H1 (cell line): Measurements from ENCODE around the gene UBA5. TPM values are rescaled to one million over a fixed set of nuclear protein-coding genes. Genes with fewer than 3 reads are reported as not detected.

Experiments
- CTCF ChIA-PET: fragments of 300-600 bp; sonication (Branson Sonifier 250); formaldehyde crosslinking; loops from one replicate; lab custom pipeline; 2021; ENCODE audit not compliant: partially characterized antibody; lab: Charles Lee
- POLR2A ChIA-PET: fragments of 300-600 bp; sonication (Branson Sonifier 250); formaldehyde crosslinking; loops from one replicate; lab custom pipeline; 2021; ENCODE audit warnings: inconsistent platforms; ENCODE audit not compliant: partially characterized antibody; lab: Charles Lee
- DNase-seq, 2 experiments: peaks; one replicate each; pipeline versions ENCODE4 v3.0.0 to v3.0.0-alpha.2; 2010 to 2022; ENCODE audit warnings: low spot score in 2 of 2, low read depth in 1 of 2, mixed read lengths in 1 of 2
- FAIRE-seq: peaks from 2 replicates; lab custom pipeline; 2011; peaks lifted over from hg19 to GRCh38; lab: Jason Lieb, UNC
- H2AFZ ChIP-seq: 2 replicates; pipeline ENCODE4 v1.8.1; 2012; ENCODE audit warnings: low read length, inconsistent platforms
- H2AK5ac ChIP-seq: 2 replicates; pipeline ENCODE4 v1.6.1; 2013; ENCODE audit warnings: low read depth, low read length
- H2BK120ac ChIP-seq: replicated peaks from 2 replicates; pipeline ENCODE3; 2013; ENCODE audit warnings: low read depth, low read length, inconsistent platforms
- H2BK12ac ChIP-seq: 2 replicates; pipeline ENCODE4 v1.6.1; 2013; ENCODE audit warnings: low read depth, low read length
- H2BK15ac ChIP-seq: 2 replicates; pipeline ENCODE4 v1.6.1; 2013; ENCODE audit warnings: low read length
- H2BK20ac ChIP-seq: 2 replicates; pipeline ENCODE4 v1.6.1; 2013; ENCODE audit warnings: low read length
- H2BK5ac ChIP-seq: 2 replicates; pipeline ENCODE4 v1.6.1; 2013; ENCODE audit warnings: low read depth, low read length
- H3K14ac ChIP-seq: 2 replicates; pipeline ENCODE4 v1.6.1; 2013; ENCODE audit warnings: inconsistent platforms; ENCODE audit not compliant: insufficient read length
- H3K18ac ChIP-seq: 2 replicates; pipeline ENCODE4 v1.6.1; 2013; ENCODE audit warnings: low read length; ENCODE audit errors: extremely low read depth
- H3K23ac ChIP-seq: 2 replicates; pipeline ENCODE4 v1.6.1; 2013; ENCODE audit warnings: inconsistent platforms; ENCODE audit not compliant: insufficient read length
- H3K23me2 ChIP-seq: 2 replicates; pipeline ENCODE4 v1.6.1; 2013; ENCODE audit warnings: low read depth, low read length
- H3K27ac ChIP-seq: 2 replicates; pipeline ENCODE4 v1.6.1; 2011; ENCODE audit warnings: low read depth, low read length, inconsistent platforms
- H3K27me3 ChIP-seq, 4 experiments: replicated peaks in 1 of 4; 1 replicate in 1 of 4; 2 replicates in 3 of 4; pipeline versions ENCODE4 v1.6.1 to v1.8.1; 2011 to 2013; ENCODE audit warnings: low read length in 3 of 4, mild to moderate bottlenecking in 3 of 4, inconsistent platforms in 2 of 4, mixed read lengths in 2 of 4, moderate library complexity in 1 of 4; ENCODE audit not compliant: control insufficient read depth in 3 of 4, insufficient read depth in 3 of 4; ENCODE audit errors: extremely low read depth in 1 of 4
- H3K36me3 ChIP-seq, 4 experiments: 2 replicates each; pipeline versions ENCODE4 v1.6.1 to v1.8.1; 2011 to 2013; ENCODE audit warnings: mild to moderate bottlenecking in 4 of 4, low read length in 3 of 4, moderate library complexity in 2 of 4, control low read depth in 1 of 4, inconsistent platforms in 1 of 4; ENCODE audit not compliant: insufficient read depth in 4 of 4, control insufficient read depth in 2 of 4
- H3K4ac ChIP-seq: replicated peaks from 2 replicates; pipeline ENCODE3; 2013; ENCODE audit warnings: low read length, low read depth, mixed read lengths, inconsistent platforms; ENCODE audit not compliant: insufficient read length
- H3K4me1 ChIP-seq, 4 experiments: replicated peaks in 1 of 4; 1 replicate in 1 of 4; 2 replicates in 3 of 4; pipeline versions ENCODE4 v1.6.1 to v1.8.1; 2011 to 2013; ENCODE audit warnings: low read length in 3 of 4, inconsistent platforms in 2 of 4, mixed read lengths in 1 of 4; ENCODE audit not compliant: insufficient read depth in 4 of 4, control insufficient read depth in 3 of 4
- H3K4me2 ChIP-seq, 2 experiments: 2 replicates each; pipeline versions ENCODE4 v1.6.1 to v1.8.1; 2011 to 2013; ENCODE audit warnings: low read depth in 2 of 2, low read length in 2 of 2, control low read depth in 1 of 2, inconsistent platforms in 1 of 2, mild to moderate bottlenecking in 1 of 2; ENCODE audit not compliant: insufficient read depth in 1 of 2
- H3K4me3 ChIP-seq, 4 experiments: fragments of 200-600, 300-600 bp in 1 of 4; sonication (generic), shearing (Covaris generic), sonication (Bioruptor Twin) in 1 of 4; 2 replicates each; pipeline versions ENCODE4 v1.5.1 to v1.8.1; 2011 to 2016; ENCODE audit warnings: low read length in 4 of 4, low read depth in 3 of 4, control low read depth in 2 of 4, inconsistent platforms in 2 of 4, mild to moderate bottlenecking in 2 of 4, mixed read lengths in 1 of 4, moderate library complexity in 1 of 4; ENCODE audit not compliant: insufficient read depth in 2 of 4; ENCODE audit errors: extremely low read depth in 1 of 4
- H3K56ac ChIP-seq: replicated peaks from 2 replicates; pipeline ENCODE3; 2013; ENCODE audit warnings: low read depth, mild to moderate bottlenecking, mixed read lengths, low read length, inconsistent platforms; ENCODE audit not compliant: insufficient read length
- H3K79me1 ChIP-seq: 2 replicates; pipeline ENCODE4 v1.6.1; 2013; ENCODE audit warnings: low read depth, low read length, control low read depth
- H3K79me2 ChIP-seq, 2 experiments: 2 replicates each; pipeline versions ENCODE4 v1.6.1 to v1.8.1; 2012 to 2013; ENCODE audit warnings: low read length in 2 of 2, mild to moderate bottlenecking in 2 of 2, inconsistent platforms in 1 of 2; ENCODE audit not compliant: insufficient read depth in 2 of 2, control insufficient read depth in 1 of 2
- H3K9ac ChIP-seq, 4 experiments: replicated peaks in 1 of 4; 1 replicate in 1 of 4; 2 replicates in 3 of 4; pipeline versions ENCODE4 v1.6.1 to v1.8.1; 2011 to 2013; ENCODE audit warnings: low read depth in 3 of 4, low read length in 3 of 4, control low read depth in 2 of 4, mild to moderate bottlenecking in 2 of 4, moderate library complexity in 2 of 4, inconsistent platforms in 1 of 4; ENCODE audit errors: extremely low read depth in 1 of 4
- H3K9me3 ChIP-seq, 2 experiments: 2 replicates each; pipeline versions ENCODE4 v1.6.1 to v1.8.1; 2012 to 2013; ENCODE audit warnings: mild to moderate bottlenecking in 2 of 2, moderate library complexity in 2 of 2, control low read depth in 1 of 2, inconsistent platforms in 1 of 2, low read depth in 1 of 2, low read length in 1 of 2, mixed read lengths in 1 of 2; ENCODE audit not compliant: insufficient read depth in 2 of 2
- H4K20me1 ChIP-seq, 2 experiments: replicated peaks in 1 of 2; 2 replicates each; pipeline versions ENCODE3 to v1.8.1; 2011 to 2013; ENCODE audit warnings: inconsistent platforms in 2 of 2, low read length in 2 of 2, mild to moderate bottlenecking in 1 of 2; ENCODE audit not compliant: insufficient read depth in 2 of 2, control insufficient read depth in 1 of 2
- H4K5ac ChIP-seq: 2 replicates; pipeline ENCODE4 v1.6.1; 2013; ENCODE audit warnings: low read length, low read depth, mixed read lengths, inconsistent platforms; ENCODE audit not compliant: insufficient read length
- H4K8ac ChIP-seq: 2 replicates; pipeline ENCODE4 v1.8.0; 2013; ENCODE audit warnings: mild to moderate bottlenecking, moderate library complexity, low read length, inconsistent platforms; ENCODE audit not compliant: insufficient read depth; ENCODE audit errors: extremely low read depth
- H4K91ac ChIP-seq: replicated peaks from 2 replicates; pipeline ENCODE3; 2013; ENCODE audit warnings: low read length, mixed read lengths, inconsistent platforms; ENCODE audit not compliant: insufficient read length
- BRCA1 ChIP-seq: IDR thresholded peaks from 2 replicates; pipeline ENCODE4 v1.6.1; 2012; ENCODE audit warnings: low read depth, low read length, improper control_type of control experiment
- EGR1 ChIP-seq: IDR thresholded peaks from 2 replicates; pipeline ENCODE4 v1.6.1; 2011; ENCODE audit warnings: low read depth, low read length, borderline replicate concordance
- JUND ChIP-seq: IDR thresholded peaks from 2 replicates; pipeline ENCODE4 v1.6.1; 2011; ENCODE audit warnings: mild to moderate bottlenecking, improper control_type of control experiment, low read length
- MAX ChIP-seq: IDR thresholded peaks from 2 replicates; pipeline ENCODE4 v1.6.1; 2012; ENCODE audit warnings: inconsistent platforms
- NANOG ChIP-seq: IDR thresholded peaks from 2 replicates; pipeline ENCODE4 v1.6.1; 2011; ENCODE audit warnings: low read length, low read depth, mild to moderate bottlenecking, inconsistent platforms; ENCODE audit not compliant: insufficient read depth, poor library complexity, severe bottlenecking
- POLR2AphosphoS5 ChIP-seq: IDR thresholded peaks from 2 replicates; pipeline ENCODE4 v1.6.1; 2011; ENCODE audit warnings: low read depth, low read length
- RAD21 ChIP-seq, 2 experiments: IDR thresholded peaks in 1 of 2; conservative IDR thresholded peaks in 1 of 2; 2 replicates each; pipeline ENCODE4 v1.6.1; 2011; ENCODE audit warnings: low read depth in 2 of 2, low read length in 2 of 2, improper control_type of control experiment in 1 of 2, inconsistent platforms in 1 of 2, mild to moderate bottlenecking in 1 of 2, moderate library complexity in 1 of 2
- RFX5 ChIP-seq: IDR thresholded peaks from 2 replicates; pipeline ENCODE4 v1.6.1; 2011; ENCODE audit warnings: low read depth, low read length, improper control_type of control experiment, borderline replicate concordance
- RNF2 ChIP-seq: fragments of 200-900, 300-1000 bp; sonication (generic); IDR thresholded peaks from 2 replicates; pipeline ENCODE4 v1.7.1; 2016; ENCODE audit warnings: borderline replicate concordance, low read depth, mild to moderate bottlenecking, antibody characterized with exemption, low read length; ENCODE audit not compliant: poor library complexity, severe bottlenecking; ENCODE audit errors: missing control alignments
- SIN3A ChIP-seq, 2 experiments: IDR thresholded peaks in 1 of 2; conservative IDR thresholded peaks in 1 of 2; 2 replicates each; pipeline ENCODE4 v1.6.1; 2011 to 2012; ENCODE audit warnings: low read length in 2 of 2, improper control_type of control experiment in 1 of 2, low read depth in 1 of 2, mild to moderate bottlenecking in 1 of 2
- SP2 ChIP-seq: IDR thresholded peaks from 2 replicates; pipeline ENCODE4 v1.6.1; 2012; ENCODE audit warnings: mild to moderate bottlenecking, low read length, inconsistent platforms
- WGBS, 2 experiments: shearing (Covaris generic) in 1 of 2; methylation state at CpG; one replicate each; pipeline versions ENCODE4 v1.1.6 to v1.1.7; 2013 to 2015; ENCODE audit warnings: low lambda C conversion rate in 2 of 2, mixed read lengths in 2 of 2, inconsistent platforms in 1 of 2, low coverage in 1 of 2, missing lambda C conversion rate in 1 of 2; ENCODE audit not compliant: insufficient replicate concordance in 2 of 2, insufficient coverage in 1 of 2, insufficient read length in 1 of 2; ENCODE audit errors: extremely low coverage in 1 of 2, missing lambda C conversion rate in 1 of 2; 5-methylcytosine and 5-hydroxymethylcytosine counted together
- polyA plus RNA-seq, 7 experiments: library from polyadenylated mRNA; depleted of rRNA in 3 of 7; stranded (reverse) in 5 of 7; unstranded in 2 of 7; fragments of >200 nt in 5 of 7; fragments of 200-250 nt in 2 of 7; gene quantifications; 1 replicate in 5 of 7; 2 replicates in 1 of 7; 4 replicates in 1 of 7; pipeline versions ENCODE4 v1.2.1 to v1.2.3, GENCODE V29; 2011 to 2013; ENCODE audit warnings: missing spikeins in 2 of 7, mixed read lengths in 2 of 7
- total RNA-seq: library from RNA; stranded (reverse); fragmentation: NEBNext Ultra II Directional; extraction: Animal tissue kit (Norgen Biotek cat#: 25700); gene quantifications from 2 replicates; pipeline ENCODE4 v1.2.1, GENCODE V29; 2021

The UBA5 gene
- total and polyA plus RNA-seq, 2 of the 8 experiments (the other 6 are each of a cell fraction or from before 2014, with no cell fraction given), result 11.0 to 28.0 TPM

- POLR2A ChIA-PET, result no interaction called here
- Histone ChIP-seq H3K23ac (no peak overlapping the region), H3K4ac (no peak overlapping the region), H3K36me3 (no peaks in the 10 kb centered on the region), H2BK20ac (no peak overlapping the region), H2BK120ac (no peak overlapping the region), H3K56ac (no peak overlapping the region), H4K91ac (no peak overlapping the region), H3K27me3 (no peaks in the 10 kb centered on the region), H3K4me2 (no peak overlapping the region), H3K4me3 (no peak overlapping the region), H3K79me1 (no peaks in the 10 kb centered on the region), H2BK12ac (no peak overlapping the region), H2BK15ac (no peak overlapping the region), H4K8ac (no peak overlapping the region), H2AK5ac (no peak overlapping the region), H3K14ac (no peak overlapping the region), H2BK5ac (no peak overlapping the region), H3K23me2 (no peaks in the 10 kb centered on the region), H2AFZ (no peak overlapping the region), H4K20me1 (no peaks in the 10 kb centered on the region), H3K9me3 (no peaks in the 10 kb centered on the region), H3K27ac (no peak overlapping the region), H3K4me1 (no peaks in the 10 kb centered on the region), H4K5ac (no peak overlapping the region), H3K18ac (no peak overlapping the region), H3K79me2 (no peaks in the 10 kb centered on the region), H3K9ac (no peak overlapping the region)
- FAIRE-seq (no peak), DNase-seq (no peak)
- CTCF ChIA-PET, result interaction anchor here (0.9 to 1.1 kb wide), 2 partner anchors 26 to 80 kb away, joined by 4 to 5 read pairs; no protein-coding TSS in a partner anchor
- 83% methylated on average over 3 of the region's 3 CpGs; no CpG with 5 or more reads in 1 of the 2 experiments for WGBS, 2 experiments
- TF ChIP-seq MAX (no peak), RNF2 (no peak), JUND (no peak), SIN3A (conservative IDR thresholded peaks at IDR 0.05 in 1 of 2, IDR thresholded peaks at IDR 0.05 in 1 of 2; ENCODE audit: low read depth in 1 of 2, low read length in 2 of 2) (no peak), RAD21 (IDR thresholded peaks at IDR 0.05 in 1 of 2, conservative IDR thresholded peaks at IDR 0.05 in 1 of 2; ENCODE audit: low read depth in 2 of 2, low read length in 2 of 2) (no peak), BRCA1 (no peak), RFX5 (no peak), NANOG (no peak), POLR2AphosphoS5 (no peak), EGR1 (no peak), SP2 (no peak)
These were observed 44.2 kb upstream of the UBA5 start for GRCh38 chr3:132615881-132616280.
